Osteocyte (in vitro differentiated cells): ENCODE data around the gene C3. TPM values are rescaled to one million over a fixed set of nuclear protein-coding genes. Genes with fewer than 3 reads are reported as not detected.

Source experiments
- DNase-seq: peaks from one replicate; pipeline ENCODE4 v3.0.0; 2021; ENCODE audit warnings: mixed read lengths; ENCODE audit not compliant: unreplicated experiment; ENCODE audit errors: extremely low spot score
- H3K27ac Mint-ChIP-seq: one replicate; pipeline ENCODE4 v1.8.0; 2021; ENCODE audit warnings: mild to moderate bottlenecking, mixed read lengths; ENCODE audit not compliant: unreplicated experiment
- H3K27me3 Mint-ChIP-seq: one replicate; pipeline ENCODE4 v1.8.0; 2021; ENCODE audit warnings: mixed read lengths; ENCODE audit not compliant: unreplicated experiment
- H3K36me3 Mint-ChIP-seq: one replicate; pipeline ENCODE4 v1.8.0; 2021; ENCODE audit warnings: mixed read lengths; ENCODE audit not compliant: unreplicated experiment
- H3K4me1 Mint-ChIP-seq: one replicate; pipeline ENCODE4 v1.8.0; 2021; ENCODE audit warnings: mixed read lengths; ENCODE audit not compliant: unreplicated experiment
- H3K4me3 Mint-ChIP-seq: one replicate; pipeline ENCODE4 v1.8.0; 2021; ENCODE audit warnings: mild to moderate bottlenecking, moderate library complexity, mixed read lengths; ENCODE audit not compliant: unreplicated experiment
- H3K9me3 Mint-ChIP-seq: one replicate; pipeline ENCODE4 v1.8.0; 2021; ENCODE audit warnings: mixed read lengths; ENCODE audit not compliant: unreplicated experiment
- CTCF ChIP-seq: fragments of 200-600 bp; sonication (generic); IDR thresholded peaks from 2 replicates; pipeline ENCODE4 v1.5.0; 2021; ENCODE audit warnings: antibody characterized with exemption, mild to moderate bottlenecking, moderate library complexity
- total RNA-seq: library from RNA; stranded (reverse); gene quantifications from 2 replicates; pipeline ENCODE4 v1.2.1, GENCODE V29; 2021

Gene C3
- total RNA-seq, 1 donor from 2014 or later = 0.56 TPM

DNA sequence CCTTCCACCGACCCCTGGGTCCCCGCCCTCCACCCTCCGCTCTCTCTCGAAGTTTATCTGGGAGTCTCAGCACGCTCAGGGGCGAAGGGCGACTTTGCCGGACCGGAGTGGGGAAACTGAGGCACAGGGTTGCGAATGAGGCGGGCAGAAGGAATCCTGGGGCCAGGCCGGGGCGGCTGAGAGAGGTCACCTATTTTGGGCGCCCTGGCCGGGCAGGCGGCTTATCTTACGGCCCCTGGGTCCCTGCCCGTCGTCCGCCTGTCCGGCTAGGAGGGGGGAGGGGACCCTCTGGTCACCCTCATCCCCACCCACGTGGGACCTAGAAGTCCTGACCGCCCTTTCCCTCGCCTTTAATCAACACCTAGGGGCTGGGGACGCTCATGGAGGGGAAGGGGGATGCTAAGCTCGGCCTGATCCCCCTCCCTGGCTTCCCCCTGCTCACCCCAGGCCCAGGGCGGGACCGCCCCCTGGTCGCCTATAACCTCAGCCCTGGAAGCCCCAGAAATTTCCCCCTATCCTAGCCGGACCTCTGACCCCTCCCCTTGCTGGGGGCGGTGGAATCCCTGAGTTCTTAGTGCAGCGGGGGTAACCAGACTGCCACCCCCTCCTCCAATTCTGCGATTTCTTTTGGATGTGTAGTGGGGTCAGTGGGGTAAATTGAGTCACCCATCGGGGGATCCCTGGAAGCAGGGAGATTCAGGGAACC is 19.6 kb upstream of the C3 start:
- DNase-seq = no peak
- H3K9me3 Mint-ChIP-seq = no peaks in the 10 kb centered on the region
- H3K27me3 Mint-ChIP-seq = no peaks in the 10 kb centered on the region
- H3K36me3 Mint-ChIP-seq = peaks cover 6% of the 10 kb centered on the region
- H3K4me3 Mint-ChIP-seq = peak overlapping the region; percentile 84
- H3K4me1 Mint-ChIP-seq = peaks cover 70% of the 10 kb centered on the region
- TF ChIP-seq CTCF = no peak
- H3K27ac Mint-ChIP-seq = peak overlapping the region; percentile 44

GRCh38 chr19:6739390-6739882 is 19.0 kb upstream of the C3 start, which contains the start of gene TRIP10:
TRIP10 (plus strand) TSS chr19:6739680; CDS start chr19:6739762, 82 bp downstream.
- peak within 1 kb of the TSS; percentile 97 for H3K27ac Mint-ChIP-seq
- no peaks in the 10 kb centered on the region for H3K9me3 Mint-ChIP-seq
- H3K4me1 Mint-ChIP-seq = peaks cover 65% of the 10 kb centered on the region
- no peaks in the 10 kb centered on the region for H3K27me3 Mint-ChIP-seq
- H3K36me3 Mint-ChIP-seq = peaks cover 6% of the 10 kb centered on the region
- DNase-seq = peak; percentile 93
- TF ChIP-seq CTCF = no peak
- peak within 1 kb of the TSS; percentile 95 for H3K4me3 Mint-ChIP-seq

- H3K4me3 Mint-ChIP-seq = peak overlapping the region; percentile 95
- H3K36me3 Mint-ChIP-seq = peaks cover 5% of the 10 kb centered on the region
- no peaks in the 10 kb centered on the region for H3K27me3 Mint-ChIP-seq
- H3K27ac Mint-ChIP-seq = peak overlapping the region; percentile 97
- H3K4me1 Mint-ChIP-seq = peaks cover 59% of the 10 kb centered on the region
- no peaks in the 10 kb centered on the region for H3K9me3 Mint-ChIP-seq
- DNase-seq = no peak
- no peak for TF ChIP-seq CTCF
Observed at GRCh38 chr19:6738787-6739389, 18.4 kb upstream of the C3 start.

GRCh38 chr19:6737873-6738786 is 17.7 kb upstream of the C3 start:
- H3K9me3 Mint-ChIP-seq = no peaks in the 10 kb centered on the region
- no peaks in the 10 kb centered on the region for H3K27me3 Mint-ChIP-seq
- peak; percentile 77 for TF ChIP-seq CTCF
- H3K36me3 Mint-ChIP-seq = peaks cover 3% of the 10 kb centered on the region
- DNase-seq = no peak
- H3K4me3 Mint-ChIP-seq = peak overlapping the region; percentile 95
- peak overlapping the region; percentile 97 for H3K27ac Mint-ChIP-seq
- H3K4me1 Mint-ChIP-seq = peaks cover 52% of the 10 kb centered on the region
